HepG2 (cell line): ENCODE measurements around the gene FNBP1L. TPM values are rescaled to one million over a fixed set of nuclear protein-coding genes. Genes with fewer than 3 reads are reported as not detected.
A peak's percentile ranks its signal among the peaks of the same experiment; 100 is the strongest.

Experiments
- DPF2 ChIP-seq: sonication (generic); formaldehyde crosslinking; IDR thresholded peaks from 2 replicates; pipeline ENCODE4 v1.4.0; 2020; ENCODE audit warnings: mild to moderate bottlenecking, low read depth, missing genetic modification reagents, borderline replicate concordance
- HCFC1 ChIP-seq: fragments of 150-350 bp; IDR thresholded peaks from 2 replicates; pipeline ENCODE4 v1.6.1; 2014; ENCODE audit warnings: low read depth, low read length
- HOXD1 ChIP-seq: sonication (generic); formaldehyde crosslinking; IDR thresholded peaks from 2 replicates; pipeline ENCODE4 v1.5.0; 2020; ENCODE audit warnings: missing genetic modification reagents
- JDP2 ChIP-seq: sonication (generic); formaldehyde crosslinking; IDR thresholded peaks from 2 replicates; pipeline ENCODE4 v1.8.1; 2022; ENCODE audit warnings: missing genetic modification reagents, borderline replicate concordance
- KDM6A ChIP-seq: IDR thresholded peaks from 2 replicates; pipeline ENCODE4 v1.6.1; 2016; ENCODE audit warnings: low read depth
- MIXL1 ChIP-seq: IDR thresholded peaks from 2 replicates; pipeline ENCODE4 v1.6.1; 2016
- PHF20 ChIP-seq: sonication (generic); formaldehyde crosslinking; IDR thresholded peaks from 2 replicates; pipeline ENCODE4 v1.5.0; 2020; ENCODE audit warnings: mild to moderate bottlenecking, missing genetic modification reagents
- ZBTB4 ChIP-seq: sonication (generic); formaldehyde crosslinking; IDR thresholded peaks from 2 replicates; pipeline ENCODE4 v1.4.0; 2020; ENCODE audit warnings: missing genetic modification reagents, mild to moderate bottlenecking, borderline replicate concordance
- ZNF331 ChIP-seq: sonication (generic); formaldehyde crosslinking; IDR thresholded peaks from 2 replicates; pipeline ENCODE4 v1.4.0; 2020; ENCODE audit warnings: missing genetic modification reagents
- ZNF577 ChIP-seq: sonication (generic); formaldehyde crosslinking; IDR thresholded peaks from 2 replicates; pipeline ENCODE4 v1.4.0; 2020; ENCODE audit warnings: mild to moderate bottlenecking, low read depth, missing genetic modification reagents, borderline replicate concordance
- ZSCAN30 ChIP-seq: sonication (generic); formaldehyde crosslinking; IDR thresholded peaks from 2 replicates; pipeline ENCODE4 v1.5.0; 2020; ENCODE audit warnings: mild to moderate bottlenecking, missing genetic modification reagents
- polyA plus RNA-seq, 8 experiments: library from polyadenylated mRNA; depleted of rRNA in 3 of 8; stranded (reverse) in 7 of 8; unstranded in 1 of 8; fragments of >200 nt; fragmentation: Illumina TruSeq in 4 of 8; extraction: Trizol in 4 of 8; gene quantifications; 2 replicates each; pipeline versions ENCODE4 v1.2.1 to v1.2.3, GENCODE V29; 2011 to 2016; ENCODE audit warnings: low read depth in 4 of 8, missing spikeins in 1 of 8, mixed read lengths in 1 of 8; ENCODE audit not compliant: insufficient read depth in 1 of 8
- total RNA-seq, 5 experiments: library from RNA; depleted of rRNA; stranded (reverse); fragments of >200 nt; fragmentation: Illumina TruSeq; extraction: Trizol; gene quantifications; 2 replicates each; pipeline ENCODE4 v1.2.3, GENCODE V29; 2016; ENCODE audit warnings: low read depth in 1 of 5
- TF ChIP-seq, protein P1 (sequence below): sonication (generic); formaldehyde crosslinking; IDR thresholded peaks from 2 replicates; pipeline ENCODE4 v1.4.0; 2020; ENCODE audit warnings: missing genetic modification reagents, borderline replicate concordance
- TF ChIP-seq, protein P2 (sequence below), 2 experiments: fragments of 450-650 bp in 1 of 2; sonication (generic) in 1 of 2; formaldehyde crosslinking in 1 of 2; IDR thresholded peaks; 2 replicates each; pipeline versions ENCODE4 v1.6.1 to v1.8.0; 2016 to 2022; ENCODE audit warnings: antibody characterized with exemption in 1 of 2, mild to moderate bottlenecking in 1 of 2, missing genetic modification reagents in 1 of 2

The FNBP1L gene
- total and polyA plus RNA-seq, 2 of the 13 experiments (the other 11 are each of a cell fraction or from before 2014, with no cell fraction given): 24.1 to 27.1 TPM

DNA sequence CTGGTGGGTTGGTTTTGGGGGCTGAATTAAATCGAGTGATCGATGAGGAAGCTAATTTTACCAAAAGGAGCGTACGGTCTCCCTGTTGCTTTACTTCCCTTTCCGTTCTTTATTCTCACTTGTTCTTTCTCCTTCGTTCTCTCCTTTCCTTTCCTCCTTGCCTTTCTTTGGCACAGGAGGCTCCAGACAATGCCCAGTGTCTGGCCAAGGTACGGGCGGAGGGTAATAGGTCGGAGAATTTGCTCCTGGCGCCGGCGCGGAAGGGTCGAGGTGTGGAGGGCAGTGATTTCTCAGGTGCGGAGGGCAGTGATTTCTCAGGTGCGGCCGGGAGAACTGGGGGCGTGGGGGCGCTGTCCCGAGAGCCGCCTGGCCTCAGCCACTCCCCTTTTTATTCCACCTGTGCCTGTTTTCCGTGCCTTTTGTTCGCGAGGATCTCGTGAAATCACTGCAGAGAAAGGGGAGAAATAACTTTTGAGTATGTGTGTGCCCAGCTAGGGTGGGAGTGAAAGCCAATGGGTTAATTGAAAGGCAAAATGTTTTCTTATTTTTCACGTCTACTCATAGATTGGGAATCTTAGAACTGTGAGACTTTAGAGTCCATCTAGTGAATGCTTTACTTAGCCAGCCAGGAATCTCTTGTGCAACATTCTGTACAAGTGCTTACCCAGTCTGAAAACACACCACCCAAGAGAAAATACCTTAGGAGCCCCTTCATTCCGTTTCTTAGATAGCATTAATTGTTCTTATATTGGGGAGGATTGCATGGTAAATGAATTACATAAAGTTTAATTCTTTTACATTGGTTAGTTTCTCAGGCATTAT lies 1.3 kb downstream of the FNBP1L start (continued):
- TF ChIP-seq ZBTB4 (CRISPR knock-in tag) (no peak), HOXD1 (CRISPR knock-in tag) (no peak), ZNF577 (0 out of 2 replicates have a peak, but pooled peaks have one; percentile 51), PHF20 (CRISPR knock-in tag) (no peak), ZNF331 (CRISPR knock-in tag) (no peak), KDM6A (CRISPR knock-in tag) (no peak), ZSCAN30 (CRISPR knock-in tag) (no peak), JDP2 (no peak), HCFC1 (no peak), DPF2 (CRISPR knock-in tag) (no peak), MIXL1 (CRISPR knock-in tag) (no peak)
- TF ChIP-seq, protein P1, sequence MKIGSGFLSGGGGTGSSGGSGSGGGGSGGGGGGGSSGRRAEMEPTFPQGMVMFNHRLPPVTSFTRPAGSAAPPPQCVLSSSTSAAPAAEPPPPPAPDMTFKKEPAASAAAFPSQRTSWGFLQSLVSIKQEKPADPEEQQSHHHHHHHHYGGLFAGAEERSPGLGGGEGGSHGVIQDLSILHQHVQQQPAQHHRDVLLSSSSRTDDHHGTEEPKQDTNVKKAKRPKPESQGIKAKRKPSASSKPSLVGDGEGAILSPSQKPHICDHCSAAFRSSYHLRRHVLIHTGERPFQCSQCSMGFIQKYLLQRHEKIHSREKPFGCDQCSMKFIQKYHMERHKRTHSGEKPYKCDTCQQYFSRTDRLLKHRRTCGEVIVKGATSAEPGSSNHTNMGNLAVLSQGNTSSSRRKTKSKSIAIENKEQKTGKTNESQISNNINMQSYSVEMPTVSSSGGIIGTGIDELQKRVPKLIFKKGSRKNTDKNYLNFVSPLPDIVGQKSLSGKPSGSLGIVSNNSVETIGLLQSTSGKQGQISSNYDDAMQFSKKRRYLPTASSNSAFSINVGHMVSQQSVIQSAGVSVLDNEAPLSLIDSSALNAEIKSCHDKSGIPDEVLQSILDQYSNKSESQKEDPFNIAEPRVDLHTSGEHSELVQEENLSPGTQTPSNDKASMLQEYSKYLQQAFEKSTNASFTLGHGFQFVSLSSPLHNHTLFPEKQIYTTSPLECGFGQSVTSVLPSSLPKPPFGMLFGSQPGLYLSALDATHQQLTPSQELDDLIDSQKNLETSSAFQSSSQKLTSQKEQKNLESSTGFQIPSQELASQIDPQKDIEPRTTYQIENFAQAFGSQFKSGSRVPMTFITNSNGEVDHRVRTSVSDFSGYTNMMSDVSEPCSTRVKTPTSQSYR (CRISPR knock-in tag): no peak
- TF ChIP-seq, protein P2, sequence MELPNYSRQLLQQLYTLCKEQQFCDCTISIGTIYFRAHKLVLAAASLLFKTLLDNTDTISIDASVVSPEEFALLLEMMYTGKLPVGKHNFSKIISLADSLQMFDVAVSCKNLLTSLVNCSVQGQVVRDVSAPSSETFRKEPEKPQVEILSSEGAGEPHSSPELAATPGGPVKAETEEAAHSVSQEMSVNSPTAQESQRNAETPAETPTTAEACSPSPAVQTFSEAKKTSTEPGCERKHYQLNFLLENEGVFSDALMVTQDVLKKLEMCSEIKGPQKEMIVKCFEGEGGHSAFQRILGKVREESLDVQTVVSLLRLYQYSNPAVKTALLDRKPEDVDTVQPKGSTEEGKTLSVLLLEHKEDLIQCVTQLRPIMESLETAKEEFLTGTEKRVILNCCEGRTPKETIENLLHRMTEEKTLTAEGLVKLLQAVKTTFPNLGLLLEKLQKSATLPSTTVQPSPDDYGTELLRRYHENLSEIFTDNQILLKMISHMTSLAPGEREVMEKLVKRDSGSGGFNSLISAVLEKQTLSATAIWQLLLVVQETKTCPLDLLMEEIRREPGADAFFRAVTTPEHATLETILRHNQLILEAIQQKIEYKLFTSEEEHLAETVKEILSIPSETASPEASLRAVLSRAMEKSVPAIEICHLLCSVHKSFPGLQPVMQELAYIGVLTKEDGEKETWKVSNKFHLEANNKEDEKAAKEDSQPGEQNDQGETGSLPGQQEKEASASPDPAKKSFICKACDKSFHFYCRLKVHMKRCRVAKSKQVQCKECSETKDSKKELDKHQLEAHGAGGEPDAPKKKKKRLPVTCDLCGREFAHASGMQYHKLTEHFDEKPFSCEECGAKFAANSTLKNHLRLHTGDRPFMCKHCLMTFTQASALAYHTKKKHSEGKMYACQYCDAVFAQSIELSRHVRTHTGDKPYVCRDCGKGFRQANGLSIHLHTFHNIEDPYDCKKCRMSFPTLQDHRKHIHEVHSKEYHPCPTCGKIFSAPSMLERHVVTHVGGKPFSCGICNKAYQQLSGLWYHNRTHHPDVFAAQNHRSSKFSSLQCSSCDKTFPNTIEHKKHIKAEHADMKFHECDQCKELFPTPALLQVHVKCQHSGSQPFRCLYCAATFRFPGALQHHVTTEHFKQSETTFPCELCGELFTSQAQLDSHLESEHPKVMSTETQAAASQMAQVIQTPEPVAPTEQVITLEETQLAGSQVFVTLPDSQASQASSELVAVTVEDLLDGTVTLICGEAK (IDR thresholded peaks at IDR 0.05): no peak
- TF ChIP-seq, protein P2 (CRISPR knock-in tag; IDR thresholded peaks at IDR 0.05): no peak
